ENCODE measurements around the gene HEATR5B. TPM values are rescaled to one million over a fixed set of nuclear protein-coding genes. Genes with fewer than 3 reads are reported as not detected.
"Not testable (repeated sequence)": the region's sequence is repeated elsewhere in the genome, so short reads cannot be mapped to it uniquely, and the experiment has no call there.

The HEATR5B gene
- total RNA-seq, 1 donor from 2014 or later: 15.7 TPM

DNA sequence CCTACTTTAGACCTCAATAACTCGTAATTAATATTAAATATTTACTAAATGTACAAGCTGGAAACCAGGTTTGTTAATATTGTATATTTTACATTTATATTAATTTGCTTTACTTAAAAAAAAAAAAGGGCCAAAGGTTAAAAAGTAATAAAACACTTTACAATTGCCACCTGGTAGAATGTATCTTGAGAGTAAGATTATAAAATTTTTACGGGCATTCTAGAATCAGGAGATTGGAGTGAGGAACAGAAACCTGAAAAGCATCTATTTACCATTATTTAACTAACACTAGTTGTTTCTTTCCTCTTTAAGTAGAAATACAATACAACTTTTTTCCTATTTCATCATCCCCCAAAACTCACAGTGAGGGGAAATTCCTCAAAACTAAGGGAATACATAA is 102.3 kb downstream of the HEATR5B start:
- Histone ChIP-seq H3K4me2 (ENCODE audit: low read length) (no peak overlapping the region), H3K79me2 (ENCODE audit: insufficient read depth, low read length) (no peaks in the 10 kb centered on the region), H2AFZ (ENCODE audit: low read depth, low read length) (no peak overlapping the region), H3K9ac (ENCODE audit: low read length) (no peak overlapping the region), H4K20me1 (ENCODE audit: insufficient read depth, low read length) (no peaks in the 10 kb centered on the region), H3K9me3 (ENCODE audit: insufficient read depth, low read depth, low read length) (no peaks in the 10 kb centered on the region), H3K4me1 (ENCODE audit: insufficient read depth, low read length) (no peaks in the 10 kb centered on the region), H3K4me3 (ENCODE audit: insufficient read depth, low read depth, low read length) (no peak overlapping the region), H3K27ac (ENCODE audit: low read depth, low read length) (no peak overlapping the region), H3K36me3 (ENCODE audit: insufficient read depth, low read length) (peaks cover 9% of the 10 kb centered on the region), H3K27me3 (ENCODE audit: insufficient read depth, low read length) (no peaks in the 10 kb centered on the region)
- Mint-ChIP-seq H3K27ac (ENCODE audit: unreplicated experiment) (no peak overlapping the region), H3K4me1 (ENCODE audit: low read depth, unreplicated experiment) (no peaks in the 10 kb centered on the region), H3K4me3 (ENCODE audit: unreplicated experiment) (no peak overlapping the region), H3K27me3 (ENCODE audit: low read depth, unreplicated experiment) (no peaks in the 10 kb centered on the region), H3K9me3 (ENCODE audit: unreplicated experiment) (peaks cover 4% of the 10 kb centered on the region), H3K36me3 (ENCODE audit: low read depth, unreplicated experiment) (peaks cover 3% of the 10 kb centered on the region)
- DNase-seq (ENCODE audit: low read depth): no peak
- no peak for TF ChIP-seq EZH2 (IDR thresholded peaks at IDR 0.05; ENCODE audit: insufficient read depth, low read length)
- TF ChIP-seq, protein P1, sequence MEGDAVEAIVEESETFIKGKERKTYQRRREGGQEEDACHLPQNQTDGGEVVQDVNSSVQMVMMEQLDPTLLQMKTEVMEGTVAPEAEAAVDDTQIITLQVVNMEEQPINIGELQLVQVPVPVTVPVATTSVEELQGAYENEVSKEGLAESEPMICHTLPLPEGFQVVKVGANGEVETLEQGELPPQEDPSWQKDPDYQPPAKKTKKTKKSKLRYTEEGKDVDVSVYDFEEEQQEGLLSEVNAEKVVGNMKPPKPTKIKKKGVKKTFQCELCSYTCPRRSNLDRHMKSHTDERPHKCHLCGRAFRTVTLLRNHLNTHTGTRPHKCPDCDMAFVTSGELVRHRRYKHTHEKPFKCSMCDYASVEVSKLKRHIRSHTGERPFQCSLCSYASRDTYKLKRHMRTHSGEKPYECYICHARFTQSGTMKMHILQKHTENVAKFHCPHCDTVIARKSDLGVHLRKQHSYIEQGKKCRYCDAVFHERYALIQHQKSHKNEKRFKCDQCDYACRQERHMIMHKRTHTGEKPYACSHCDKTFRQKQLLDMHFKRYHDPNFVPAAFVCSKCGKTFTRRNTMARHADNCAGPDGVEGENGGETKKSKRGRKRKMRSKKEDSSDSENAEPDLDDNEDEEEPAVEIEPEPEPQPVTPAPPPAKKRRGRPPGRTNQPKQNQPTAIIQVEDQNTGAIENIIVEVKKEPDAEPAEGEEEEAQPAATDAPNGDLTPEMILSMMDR (IDR thresholded peaks at IDR 0.05; ENCODE audit: insufficient read depth, low read depth, low read length): no peak
- FAIRE-seq: no peak

DNA sequence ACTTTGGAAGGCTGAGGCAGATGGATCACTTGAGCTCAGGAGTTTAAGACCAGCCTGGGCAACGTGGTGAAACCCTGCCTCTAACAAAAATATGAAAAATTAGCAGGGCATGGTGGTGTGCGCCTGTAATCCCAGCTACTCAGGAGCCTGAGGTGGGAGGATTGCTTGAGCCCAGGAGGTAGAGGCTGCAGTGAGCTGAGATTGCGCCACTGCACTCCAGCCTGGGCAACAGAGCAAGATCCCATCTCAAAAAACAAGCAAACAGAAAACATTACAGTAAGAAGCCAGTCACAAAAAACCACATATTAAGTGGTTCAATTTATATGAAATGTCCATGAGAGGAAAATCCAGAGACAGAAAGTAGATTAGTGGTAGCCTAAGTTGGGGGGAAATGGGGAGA is 105.2 kb downstream of the HEATR5B start:
- H3K4me1 ChIP-seq (ENCODE audit: insufficient read depth, low read length); H3K27ac Mint-ChIP-seq (ENCODE audit: unreplicated experiment); H3K27me3 Mint-ChIP-seq (ENCODE audit: low read depth, unreplicated experiment); H3K4me3 Mint-ChIP-seq (ENCODE audit: unreplicated experiment); H3K4me2 ChIP-seq (ENCODE audit: low read length); H3K36me3 Mint-ChIP-seq (ENCODE audit: low read depth, unreplicated experiment); H3K79me2 ChIP-seq (ENCODE audit: insufficient read depth, low read length); H3K9ac ChIP-seq (ENCODE audit: low read length); H3K9me3 Mint-ChIP-seq (ENCODE audit: unreplicated experiment); H3K9me3 ChIP-seq (ENCODE audit: insufficient read depth, low read depth, low read length); DNase-seq (ENCODE audit: low read depth); H3K4me1 Mint-ChIP-seq (ENCODE audit: low read depth, unreplicated experiment); H4K20me1 ChIP-seq (ENCODE audit: insufficient read depth, low read length); H3K27me3 ChIP-seq (ENCODE audit: insufficient read depth, low read length); H3K27ac ChIP-seq (ENCODE audit: low read depth, low read length); H3K4me3 ChIP-seq (ENCODE audit: insufficient read depth, low read depth, low read length); FAIRE-seq; H2AFZ ChIP-seq (ENCODE audit: low read depth, low read length); H3K36me3 ChIP-seq (ENCODE audit: insufficient read depth, low read length): not testable (repeated sequence)

DNA sequence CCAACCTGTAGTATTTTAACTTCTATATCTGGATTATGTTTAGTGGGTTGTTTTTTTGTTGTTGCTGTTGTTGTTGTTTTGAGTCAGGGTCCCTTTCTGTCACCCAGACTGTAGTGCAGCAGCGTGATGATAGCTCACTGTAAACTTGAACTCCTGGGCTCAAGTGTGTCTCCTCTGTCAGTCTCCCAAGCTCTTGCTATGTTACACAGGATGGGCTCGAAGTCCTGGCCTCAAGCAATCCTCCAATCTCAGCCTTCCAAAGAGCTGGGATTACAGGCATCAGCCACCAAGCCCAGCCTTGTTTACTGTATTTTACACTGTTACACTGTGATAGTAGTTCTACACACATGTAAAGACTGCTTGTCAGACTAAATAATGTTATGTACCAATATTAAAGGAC is 108.1 kb downstream of the HEATR5B start:
- TF ChIP-seq, protein P1 (IDR thresholded peaks at IDR 0.05; ENCODE audit: insufficient read depth, low read depth, low read length): no peak
- TF ChIP-seq EZH2 (IDR thresholded peaks at IDR 0.05; ENCODE audit: insufficient read depth, low read length): no peak
- no peak for FAIRE-seq
- Mint-ChIP-seq H3K4me1 (ENCODE audit: low read depth, unreplicated experiment) (no peaks in the 10 kb centered on the region), H3K4me3 (ENCODE audit: unreplicated experiment) (no peak overlapping the region), H3K27me3 (ENCODE audit: low read depth, unreplicated experiment) (no peaks in the 10 kb centered on the region), H3K9me3 (ENCODE audit: unreplicated experiment) (peaks cover 4% of the 10 kb centered on the region), H3K36me3 (ENCODE audit: low read depth, unreplicated experiment) (peaks cover 3% of the 10 kb centered on the region), H3K27ac (ENCODE audit: unreplicated experiment) (no peak overlapping the region)
- H3K9me3 ChIP-seq (ENCODE audit: insufficient read depth, low read depth, low read length): no peaks in the 10 kb centered on the region
- H4K20me1 ChIP-seq (ENCODE audit: insufficient read depth, low read length): no peaks in the 10 kb centered on the region
- H2AFZ ChIP-seq (ENCODE audit: low read depth, low read length): no peak overlapping the region
- no peak overlapping the region for H3K27ac ChIP-seq (ENCODE audit: low read depth, low read length)
- H3K4me1 ChIP-seq (ENCODE audit: insufficient read depth, low read length): no peaks in the 10 kb centered on the region
- H3K27me3 ChIP-seq (ENCODE audit: insufficient read depth, low read length): no peaks in the 10 kb centered on the region
- no peak overlapping the region for H3K9ac ChIP-seq (ENCODE audit: low read length)
- no peaks in the 10 kb centered on the region for H3K36me3 ChIP-seq (ENCODE audit: insufficient read depth, low read length)
- H3K4me2 ChIP-seq (ENCODE audit: low read length): no peak overlapping the region
- no peak for DNase-seq (ENCODE audit: low read depth)
- no peak overlapping the region for H3K4me3 ChIP-seq (ENCODE audit: insufficient read depth, low read depth, low read length)
- H3K79me2 ChIP-seq (ENCODE audit: insufficient read depth, low read length): no peaks in the 10 kb centered on the region

All from astrocyte (in vitro differentiated cells and primary cell).